Gastroesophageal sphincter (tissue), 4 donors: ENCODE measurements around the gene BTC. TPM values are rescaled to one million over a fixed set of nuclear protein-coding genes. Genes with fewer than 3 reads are reported as not detected.
A peak's percentile ranks its signal among the peaks of the same experiment; 100 is the strongest.
"Not testable (repeated sequence)": the region's sequence is repeated elsewhere in the genome, so short reads cannot be mapped to it uniquely, and the experiment has no call there.

ENCODE experiments used
- ATAC-seq: fragments of 150-250 bp; one replicate; pipeline ENCODE4 v1.9.1; 2016; ENCODE audit warnings: mild to moderate bottlenecking, moderate library complexity
- H3K27ac ChIP-seq, 4 donors: fragments of 200-600 bp; sonication (generic) in 3 of 4; 1 replicate in 3 of 4; 2 replicates in 1 of 4; pipeline ENCODE4 v1.5.1; 2016 to 2019
- H3K27me3 ChIP-seq: fragments of 200-600 bp; sonication (generic); one replicate; pipeline ENCODE4 v1.5.1; 2019
- H3K36me3 ChIP-seq, 2 donors: fragments of 200-600 bp; sonication (generic); one replicate each; pipeline ENCODE4 v1.5.1; 2019; ENCODE audit warnings: control low read depth in 1 of 2
- H3K4me1 ChIP-seq, 3 donors: fragments of 200-600 bp; sonication (generic); 1 replicate in 2 of 3; 2 replicates in 1 of 3; pipeline ENCODE4 v1.5.1; 2016 to 2019; ENCODE audit warnings: control low read depth in 2 of 3
- H3K4me3 ChIP-seq, 2 donors: fragments of 200-600 bp; sonication (generic); one replicate each; pipeline ENCODE4 v1.5.1; 2019; ENCODE audit warnings: mild to moderate bottlenecking in 1 of 2, moderate library complexity in 1 of 2
- H3K9me3 ChIP-seq, 3 donors: fragments of 200-600 bp; sonication (generic); one replicate each; pipeline ENCODE4 v1.5.1; 2017 to 2019; ENCODE audit warnings: control low read depth in 2 of 3
- EP300 ChIP-seq: sonication (generic); formaldehyde crosslinking; IDR thresholded peaks from one replicate; pipeline ENCODE4 v1.6.1; 2017; ENCODE audit warnings: antibody characterized with exemption, mild to moderate bottlenecking
- POLR2A ChIP-seq, 2 donors: fragments of 450-650 bp; IDR thresholded peaks; one replicate each; pipeline ENCODE4 v1.6.1; 2017; ENCODE audit warnings: antibody characterized with exemption in 2 of 2, mild to moderate bottlenecking in 2 of 2, moderate library complexity in 1 of 2
- POLR2AphosphoS5 ChIP-seq: sonication (generic); formaldehyde crosslinking; IDR thresholded peaks from one replicate; pipeline ENCODE4 v1.6.1; 2017; ENCODE audit warnings: antibody characterized with exemption
- WGBS, 2 donors: methylation state at CpG; one replicate each; pipeline ENCODE4 v1.1.5; 2018; ENCODE audit warnings: low coverage in 1 of 2; 5-methylcytosine and 5-hydroxymethylcytosine counted together
- total RNA-seq, 4 donors: library from RNA; depleted of rRNA; stranded (reverse); fragments of >200 nt; gene quantifications; one replicate each; pipeline ENCODE4 v1.1.0, GENCODE V29; 2016
- TF ChIP-seq, protein P1 (sequence below), 4 experiments: fragments of 200-600 bp in 2 of 4; fragments of 450-650 bp in 2 of 4; sonication (generic) in 1 of 4; IDR thresholded peaks; one replicate each; pipeline ENCODE4 v1.5.1; 2017 to 2019; ENCODE audit warnings: antibody characterized with exemption in 4 of 4, mild to moderate bottlenecking in 2 of 4, moderate library complexity in 2 of 4

BTC gene
- total RNA-seq, 4 donors from 2014 or later = 40.1 to 77.3 (median 62.5) TPM

- Histone ChIP-seq H3K4me3 (no peak overlapping the region), H3K9me3 (no peaks in the 10 kb centered on the region), H3K27me3 (no peaks in the 10 kb centered on the region), H3K27ac (no peak overlapping the region), H3K36me3 (no peaks in the 10 kb centered on the region), H3K4me1 (no peaks in the 10 kb centered on the region)
- ATAC-seq = no peak
- WGBS, 2 donors = 67 to 75% methylated on average over 1 of the region's 1 CpG
- TF ChIP-seq POLR2A (IDR thresholded peaks at IDR 0.05) (no peak), POLR2AphosphoS5 (no peak), EP300 (no peak)
- TF ChIP-seq, protein P1, sequence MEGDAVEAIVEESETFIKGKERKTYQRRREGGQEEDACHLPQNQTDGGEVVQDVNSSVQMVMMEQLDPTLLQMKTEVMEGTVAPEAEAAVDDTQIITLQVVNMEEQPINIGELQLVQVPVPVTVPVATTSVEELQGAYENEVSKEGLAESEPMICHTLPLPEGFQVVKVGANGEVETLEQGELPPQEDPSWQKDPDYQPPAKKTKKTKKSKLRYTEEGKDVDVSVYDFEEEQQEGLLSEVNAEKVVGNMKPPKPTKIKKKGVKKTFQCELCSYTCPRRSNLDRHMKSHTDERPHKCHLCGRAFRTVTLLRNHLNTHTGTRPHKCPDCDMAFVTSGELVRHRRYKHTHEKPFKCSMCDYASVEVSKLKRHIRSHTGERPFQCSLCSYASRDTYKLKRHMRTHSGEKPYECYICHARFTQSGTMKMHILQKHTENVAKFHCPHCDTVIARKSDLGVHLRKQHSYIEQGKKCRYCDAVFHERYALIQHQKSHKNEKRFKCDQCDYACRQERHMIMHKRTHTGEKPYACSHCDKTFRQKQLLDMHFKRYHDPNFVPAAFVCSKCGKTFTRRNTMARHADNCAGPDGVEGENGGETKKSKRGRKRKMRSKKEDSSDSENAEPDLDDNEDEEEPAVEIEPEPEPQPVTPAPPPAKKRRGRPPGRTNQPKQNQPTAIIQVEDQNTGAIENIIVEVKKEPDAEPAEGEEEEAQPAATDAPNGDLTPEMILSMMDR (IDR thresholded peaks at IDR 0.05) = no peak
These were observed 60.6 kb downstream of the BTC start for GRCh38 chr4:74733756-74734155.

DNA sequence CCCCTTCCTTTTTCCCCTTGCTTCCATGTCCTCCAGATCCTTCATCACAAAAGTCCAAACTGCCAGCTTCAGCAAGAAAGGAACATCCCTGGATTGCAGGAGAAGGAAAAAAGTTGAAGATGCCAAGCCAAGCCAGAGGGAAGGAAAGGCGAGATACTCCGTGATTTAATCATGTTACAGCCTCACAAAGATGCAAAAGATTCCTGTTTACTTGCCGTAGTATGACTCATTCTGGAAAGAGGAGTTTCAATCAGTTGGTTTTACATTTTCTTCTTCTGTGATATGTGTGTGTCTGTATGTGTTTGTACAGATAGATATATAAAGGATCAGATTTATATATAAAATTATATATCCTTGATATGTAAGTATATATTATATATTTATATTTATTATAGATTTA, 69.3 kb downstream of the BTC start:
- no peaks in the 10 kb centered on the region for H3K36me3 ChIP-seq
- ATAC-seq = no peak
- no peak overlapping the region for H3K27ac ChIP-seq
- H3K27me3 ChIP-seq = no peaks in the 10 kb centered on the region
- TF ChIP-seq POLR2A (IDR thresholded peaks at IDR 0.05) = no peak
- TF ChIP-seq EP300 = no peak
- TF ChIP-seq, protein P1 (IDR thresholded peaks at IDR 0.05) = no peak
- no peak for TF ChIP-seq POLR2AphosphoS5
- WGBS, 2 donors = 59 to 63% methylated on average over 3 of the region's 3 CpGs
- no peak overlapping the region for H3K4me3 ChIP-seq
- H3K9me3 ChIP-seq = no peaks in the 10 kb centered on the region
- H3K4me1 ChIP-seq = no peaks in the 10 kb centered on the region

GRCh38 chr4:74716436-74716765, 77.9 kb downstream of the BTC start:
- 29% methylated on average over 1 of the region's 1 CpG; no CpG with 5 or more reads in 1 of the 2 donors for WGBS, 2 donors
- H3K27ac ChIP-seq = peak overlapping the region; percentile 32 to 74 (median 60)
- peaks cover 0 to 27% (median 5%) of the 10 kb centered on the region in 3 donors for H3K4me1 ChIP-seq
- no peaks in the 10 kb centered on the region for H3K27me3 ChIP-seq
- peaks cover 0 to 9% (median 0%) of the 10 kb centered on the region in 3 donors for H3K9me3 ChIP-seq
- H3K36me3 ChIP-seq = no peaks in the 10 kb centered on the region
- ATAC-seq = no peak
- TF ChIP-seq, protein P1 (IDR thresholded peaks at IDR 0.05) = no peak
- H3K4me3 ChIP-seq = no peak overlapping the region

DNA sequence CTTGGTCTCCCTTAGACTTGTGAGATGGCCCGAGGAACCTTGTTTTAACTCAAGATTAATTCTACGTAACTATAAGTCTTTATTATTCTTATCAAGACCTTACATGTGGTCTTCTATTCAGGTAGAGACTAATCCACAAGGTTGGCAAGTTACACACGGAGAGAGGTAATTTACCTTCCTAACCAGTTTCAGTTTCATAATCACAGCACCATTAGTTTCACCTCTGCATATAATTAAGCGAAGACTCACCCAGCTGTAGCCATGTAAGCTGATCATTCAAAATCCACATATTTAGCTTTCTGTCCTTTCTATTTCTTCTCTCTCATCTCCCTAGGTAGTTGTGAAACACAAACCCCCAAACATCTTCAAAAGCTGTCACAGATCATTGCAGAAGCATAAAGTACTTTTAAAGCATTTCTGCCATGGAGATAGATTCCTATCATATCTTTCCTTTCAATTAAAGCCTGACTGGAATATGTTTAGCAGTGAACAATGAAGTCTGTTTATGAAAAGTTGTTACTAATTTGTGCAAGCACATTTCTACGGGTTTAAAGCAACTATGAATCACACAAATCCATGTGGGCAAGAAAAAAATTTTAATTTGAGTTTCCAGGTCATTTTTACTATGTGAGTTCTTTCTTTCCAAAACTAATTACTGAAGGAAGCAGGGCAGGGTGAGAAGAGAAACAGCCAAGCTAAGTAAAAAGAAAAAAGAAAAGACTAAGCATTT, 78.5 kb downstream of the BTC start:
- H3K4me1 ChIP-seq = peaks cover 0 to 27% (median 5%) of the 10 kb centered on the region in 3 donors
- no peak for ATAC-seq
- no peaks in the 10 kb centered on the region for H3K36me3 ChIP-seq
- WGBS, 2 donors = 13 to 39% methylated on average over 4 to 5 of the region's 5 CpGs
- no peaks in the 10 kb centered on the region for H3K27me3 ChIP-seq
- peak overlapping the region; percentile 50 to 74 (median 69) for H3K27ac ChIP-seq
- TF ChIP-seq EP300 (no peak), POLR2A (IDR thresholded peaks at IDR 0.05) (no peak), POLR2AphosphoS5 (no peak)
- TF ChIP-seq, protein P1 (IDR thresholded peaks at IDR 0.05) = no peak
- peaks cover 0 to 9% (median 0%) of the 10 kb centered on the region in 3 donors for H3K9me3 ChIP-seq
- no peak overlapping the region for H3K4me3 ChIP-seq

GRCh38 chr4:74714611-74715130, 79.7 kb downstream of the BTC start:
- Histone ChIP-seq H3K27ac (peak overlapping the region; percentile 50 to 74 (median 69)), H3K4me3 (no peak overlapping the region), H3K27me3 (no peaks in the 10 kb centered on the region), H3K4me1 (peaks cover 0 to 27% (median 5%) of the 10 kb centered on the region in 3 donors), H3K36me3 (no peaks in the 10 kb centered on the region), H3K9me3 (peaks cover 0 to 9% (median 0%) of the 10 kb centered on the region in 3 donors)
- WGBS, 2 donors = 20 to 25% methylated on average over 1 of the region's 1 CpG
- no peak for TF ChIP-seq POLR2A (IDR thresholded peaks at IDR 0.05)
- TF ChIP-seq EP300 = no peak
- TF ChIP-seq, protein P1 (IDR thresholded peaks at IDR 0.05) = no peak
- TF ChIP-seq POLR2AphosphoS5 = no peak
- ATAC-seq = no peak

GRCh38 chr4:74708135-74708534, 86.2 kb downstream of the BTC start:
- H3K4me1 ChIP-seq = peaks cover 0 to 22% (median 0%) of the 10 kb centered on the region in 3 donors
- not testable (repeated sequence) for H3K9me3 ChIP-seq, H3K27me3 ChIP-seq, H3K4me3 ChIP-seq, ATAC-seq, H3K27ac ChIP-seq, H3K36me3 ChIP-seq
- 87 to 89% methylated on average over 3 of the region's 3 CpGs for WGBS, 2 donors
